Gastrocnemius medialis (tissue), 4 donors: Measurements from ENCODE around the gene SKIC3. TPM values are rescaled to one million over a fixed set of nuclear protein-coding genes. Genes with fewer than 3 reads are reported as not detected.

ENCODE experiments used
- ATAC-seq, 2 donors: fragments of 150-250 bp; one replicate each; pipeline ENCODE4 v1.9.1; 2016
- DNase-seq, 2 donors: peaks; one replicate each; pipeline ENCODE4 v3.0.0-alpha.2; 2019
- H3K27ac ChIP-seq, 4 donors: fragments of 200-600 bp; sonication (generic); 1 replicate in 1 of 4; 2 replicates in 3 of 4; pipeline ENCODE4 v1.5.1; 2016 to 2018; ENCODE audit warnings: mild to moderate bottlenecking in 2 of 4, moderate library complexity in 1 of 4
- H3K27me3 ChIP-seq, 3 donors: fragments of 200-600 bp; sonication (generic) in 2 of 3; 1 replicate in 1 of 3; 2 replicates in 2 of 3; pipeline versions ENCODE4 v1.5.1 to v1.6.0; 2016 to 2019; ENCODE audit warnings: mild to moderate bottlenecking in 1 of 3, moderate library complexity in 1 of 3
- H3K36me3 ChIP-seq, 2 donors: fragments of 200-600 bp; sonication (generic) in 1 of 2; one replicate each; pipeline ENCODE4 v1.5.1; 2017 to 2018
- H3K4me1 ChIP-seq, 2 donors: fragments of 200-600 bp; sonication (generic) in 1 of 2; one replicate each; pipeline ENCODE4 v1.5.1; 2016 to 2017; ENCODE audit warnings: mild to moderate bottlenecking in 2 of 2
- H3K4me3 ChIP-seq, 4 donors: fragments of 200-600 bp; sonication (generic) in 3 of 4; 1 replicate in 1 of 4; 2 replicates in 3 of 4; pipeline ENCODE4 v1.5.1; 2016 to 2019; ENCODE audit warnings: mild to moderate bottlenecking in 2 of 4
- H3K9me3 ChIP-seq, 3 donors: fragments of 200-600 bp; sonication (generic) in 2 of 3; 1 replicate in 1 of 3; 2 replicates in 2 of 3; pipeline ENCODE4 v1.5.1; 2016 to 2019
- POLR2A ChIP-seq, 2 donors: fragments of 450-650 bp; IDR thresholded peaks; one replicate each; pipeline ENCODE4 v1.6.1; 2017; ENCODE audit warnings: antibody characterized with exemption in 2 of 2, mild to moderate bottlenecking in 2 of 2, moderate library complexity in 2 of 2
- in situ Hi-C, 4 donors: fragments of 200-750 bp; cut with MboI; loops; one replicate each; pipeline versions ENCODE4 v1.15.0 to v1.8.0; 2017; ENCODE audit warnings: low sequenced_read_pairs in 4 of 4
- intact Hi-C: fragments of 100-400 bp; cut with DNase I; formaldehyde crosslinking; loops from one replicate; pipeline ENCODE4 v1.15.1; 2023; ENCODE audit warnings: low total_unique reads
- total RNA-seq, 4 donors: library from RNA; depleted of rRNA; stranded (reverse); fragments of >200 nt; gene quantifications; one replicate each; pipeline versions ENCODE4 v1.1.0 to v1.2.3, GENCODE V29; 2016
- TF ChIP-seq, protein P1 (sequence below), 5 experiments: fragments of 450-650 bp in 3 of 5; fragments of 200-600 bp in 2 of 5; sonication (generic) in 2 of 5; IDR thresholded peaks in 4 of 5; conservative IDR thresholded peaks in 1 of 5; 1 replicate in 4 of 5; 2 replicates in 1 of 5; pipeline ENCODE4 v1.5.1; 2016 to 2019; ENCODE audit warnings: antibody characterized with exemption in 5 of 5, mild to moderate bottlenecking in 3 of 5, moderate library complexity in 3 of 5

The SKIC3 gene
- total RNA-seq, 4 donors from 2014 or later: 40.6 to 54.4 (median 43.4) TPM

DNA sequence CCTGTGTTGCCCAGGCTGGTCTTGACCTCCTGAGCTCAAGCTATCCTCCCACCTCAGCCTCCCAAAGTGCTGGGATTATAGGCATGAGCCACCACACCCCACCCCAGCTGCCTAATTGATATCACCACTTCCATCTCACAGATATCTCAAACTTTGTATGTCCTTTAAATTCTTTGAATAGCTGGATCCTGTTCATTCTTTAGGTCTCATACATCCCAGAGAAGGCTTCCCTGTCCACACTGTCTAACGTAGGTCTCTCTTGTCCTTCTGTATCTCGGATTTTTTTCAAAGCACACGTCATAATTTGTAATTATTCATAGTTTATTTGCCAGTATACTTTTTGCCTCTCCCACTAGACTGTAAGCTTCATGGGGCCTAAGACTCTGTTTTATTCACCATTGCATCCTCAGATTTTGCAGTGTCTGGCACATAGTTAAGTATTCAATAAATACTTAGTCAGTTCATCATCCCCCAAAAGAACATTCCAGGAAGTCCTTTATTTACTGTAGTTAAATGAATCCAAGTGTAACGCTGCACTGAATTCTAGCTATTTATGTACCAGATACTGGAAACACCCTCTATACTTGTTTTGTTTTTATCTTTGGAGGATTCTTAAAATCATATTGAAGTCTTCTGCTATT, 10.6 kb upstream of the SKIC3 start:
- no peak for ATAC-seq
- H3K36me3 ChIP-seq: no peaks in the 10 kb centered on the region
- no peak overlapping the region for H3K4me3 ChIP-seq
- no peaks in the 10 kb centered on the region for H3K4me1 ChIP-seq
- no peaks in the 10 kb centered on the region for H3K9me3 ChIP-seq
- TF ChIP-seq, protein P1, sequence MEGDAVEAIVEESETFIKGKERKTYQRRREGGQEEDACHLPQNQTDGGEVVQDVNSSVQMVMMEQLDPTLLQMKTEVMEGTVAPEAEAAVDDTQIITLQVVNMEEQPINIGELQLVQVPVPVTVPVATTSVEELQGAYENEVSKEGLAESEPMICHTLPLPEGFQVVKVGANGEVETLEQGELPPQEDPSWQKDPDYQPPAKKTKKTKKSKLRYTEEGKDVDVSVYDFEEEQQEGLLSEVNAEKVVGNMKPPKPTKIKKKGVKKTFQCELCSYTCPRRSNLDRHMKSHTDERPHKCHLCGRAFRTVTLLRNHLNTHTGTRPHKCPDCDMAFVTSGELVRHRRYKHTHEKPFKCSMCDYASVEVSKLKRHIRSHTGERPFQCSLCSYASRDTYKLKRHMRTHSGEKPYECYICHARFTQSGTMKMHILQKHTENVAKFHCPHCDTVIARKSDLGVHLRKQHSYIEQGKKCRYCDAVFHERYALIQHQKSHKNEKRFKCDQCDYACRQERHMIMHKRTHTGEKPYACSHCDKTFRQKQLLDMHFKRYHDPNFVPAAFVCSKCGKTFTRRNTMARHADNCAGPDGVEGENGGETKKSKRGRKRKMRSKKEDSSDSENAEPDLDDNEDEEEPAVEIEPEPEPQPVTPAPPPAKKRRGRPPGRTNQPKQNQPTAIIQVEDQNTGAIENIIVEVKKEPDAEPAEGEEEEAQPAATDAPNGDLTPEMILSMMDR (IDR thresholded peaks at IDR 0.05 in 4 of 5, conservative IDR thresholded peaks at IDR 0.05 in 1 of 5): no peak
- no peak for TF ChIP-seq POLR2A (IDR thresholded peaks at IDR 0.05)
- H3K27ac ChIP-seq: no peak overlapping the region
- no peak for DNase-seq
- intact Hi-C loops (no loop called here), in situ Hi-C loops (no loop called here)
- no peaks in the 10 kb centered on the region for H3K27me3 ChIP-seq

DNA sequence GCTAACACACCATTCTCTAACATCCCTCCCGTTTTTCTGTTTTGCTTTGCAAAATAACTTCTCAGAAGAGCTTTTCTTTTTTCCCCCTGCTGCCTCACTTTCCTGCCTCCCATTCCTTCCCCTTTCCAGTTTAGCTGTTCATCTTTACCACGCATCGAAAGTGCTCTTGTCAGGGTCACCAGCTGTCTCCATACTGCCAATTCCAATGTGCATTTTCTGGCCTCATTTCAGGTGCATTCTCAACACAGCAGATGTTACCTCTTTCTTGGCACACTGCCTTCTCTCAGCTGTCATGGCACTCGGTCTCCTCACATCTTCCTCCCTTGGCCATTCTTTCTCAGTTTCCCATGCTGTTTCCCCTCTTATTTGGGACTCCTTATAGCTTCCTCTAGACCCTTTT, 9.7 kb upstream of the SKIC3 start:
- DNase-seq: no peak
- TF ChIP-seq POLR2A (IDR thresholded peaks at IDR 0.05): no peak
- TF ChIP-seq, protein P1 (IDR thresholded peaks at IDR 0.05 in 4 of 5, conservative IDR thresholded peaks at IDR 0.05 in 1 of 5): no peak
- no peaks in the 10 kb centered on the region for H3K36me3 ChIP-seq
- intact Hi-C loops: no loop called here
- no peaks in the 10 kb centered on the region for H3K27me3 ChIP-seq
- no peak overlapping the region for H3K4me3 ChIP-seq
- in situ Hi-C loops: no loop called here
- no peak overlapping the region for H3K27ac ChIP-seq
- no peak for ATAC-seq
- H3K9me3 ChIP-seq: no peaks in the 10 kb centered on the region
- no peaks in the 10 kb centered on the region for H3K4me1 ChIP-seq

DNA sequence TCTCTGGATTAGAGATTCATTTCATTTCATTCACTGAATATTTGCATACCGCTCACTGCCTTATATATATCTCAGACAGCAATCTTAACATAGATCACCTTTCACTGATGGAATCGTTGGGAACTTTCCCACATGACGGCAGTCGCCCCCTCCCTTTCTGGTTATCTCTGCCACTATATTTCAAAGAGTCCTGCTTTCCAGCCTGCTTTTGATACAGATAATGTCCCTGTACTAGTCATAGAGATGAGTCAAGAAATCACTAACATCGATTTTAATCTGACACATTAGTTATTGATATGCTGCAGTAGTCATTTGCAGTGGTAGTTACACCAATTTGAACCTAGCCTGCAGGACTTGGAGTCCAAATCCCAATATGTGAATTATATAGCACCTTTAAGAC, 8.6 kb upstream of the SKIC3 start:
- no peak overlapping the region for H3K27ac ChIP-seq
- H3K4me1 ChIP-seq: no peaks in the 10 kb centered on the region
- no peaks in the 10 kb centered on the region for H3K27me3 ChIP-seq
- intact Hi-C loops (loop anchor here (1.0 kb wide), 1 partner anchor 41 kb away; no protein-coding TSS in a partner anchor), in situ Hi-C loops (no loop called here)
- ATAC-seq (no peak), DNase-seq (no peak)
- no peaks in the 10 kb centered on the region for H3K36me3 ChIP-seq
- H3K4me3 ChIP-seq: no peak overlapping the region
- H3K9me3 ChIP-seq: no peaks in the 10 kb centered on the region
- TF ChIP-seq, protein P1 (IDR thresholded peaks at IDR 0.05 in 4 of 5, conservative IDR thresholded peaks at IDR 0.05 in 1 of 5): no peak
- TF ChIP-seq POLR2A (IDR thresholded peaks at IDR 0.05): no peak

DNA sequence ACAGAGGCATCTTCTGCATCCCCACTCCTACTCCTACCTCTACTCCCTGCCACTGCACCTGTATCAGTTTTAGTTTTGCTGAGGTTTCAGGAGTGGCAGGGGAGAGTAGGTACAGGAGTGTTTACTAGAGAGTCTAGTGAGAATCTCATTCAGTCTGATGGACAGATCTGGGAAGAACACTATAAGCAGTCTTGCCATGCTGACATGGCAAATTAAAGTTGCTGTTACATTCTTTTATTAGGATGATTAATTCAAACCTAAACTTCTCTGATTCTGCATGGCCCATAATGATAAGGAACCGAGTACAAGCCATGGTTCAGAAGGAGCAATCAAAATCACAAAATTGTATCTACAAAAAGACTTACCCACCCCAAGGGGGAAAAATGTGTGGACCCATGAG, 7.5 kb upstream of the SKIC3 start:
- in situ Hi-C loops (no loop called here), intact Hi-C loops (no loop called here)
- TF ChIP-seq, protein P1 (IDR thresholded peaks at IDR 0.05 in 4 of 5, conservative IDR thresholded peaks at IDR 0.05 in 1 of 5): no peak
- no peak for TF ChIP-seq POLR2A (IDR thresholded peaks at IDR 0.05)
- peaks cover 0 to 2% of the 10 kb centered on the region in 2 donors for H3K4me1 ChIP-seq
- no peaks in the 10 kb centered on the region for H3K9me3 ChIP-seq
- H3K27ac ChIP-seq: no peak overlapping the region
- no peak for DNase-seq
- ATAC-seq: no peak
- H3K36me3 ChIP-seq: no peaks in the 10 kb centered on the region
- H3K4me3 ChIP-seq: no peak overlapping the region
- H3K27me3 ChIP-seq: no peaks in the 10 kb centered on the region

DNA sequence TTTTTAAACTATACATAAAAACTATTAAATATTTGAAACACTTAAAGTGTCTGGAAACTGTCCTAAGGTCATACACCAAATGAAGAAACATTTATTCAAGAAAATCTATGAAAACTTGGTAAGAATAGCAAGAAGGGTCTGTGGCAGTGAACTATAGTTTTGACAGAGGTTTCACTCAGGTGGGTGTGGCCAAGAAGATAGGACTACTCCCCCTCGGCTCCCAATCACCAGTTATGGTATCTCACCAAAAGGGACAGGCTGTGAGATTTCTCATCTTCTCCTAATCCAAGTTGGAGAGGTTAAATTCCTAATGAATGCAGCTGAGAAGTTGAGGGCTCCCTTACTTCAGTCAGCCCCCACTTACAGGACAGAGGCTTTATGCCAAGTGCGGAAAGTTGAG, 3.1 kb upstream of the SKIC3 start:
- intact Hi-C loops (loop anchor here (5.0 to 10.0 kb wide), 3 partner anchors 287 to 1627 kb away; partner anchors contain the start of gene RIOK2), in situ Hi-C loops (no loop called here)
- no peak overlapping the region for H3K27ac ChIP-seq
- H3K4me3 ChIP-seq: no peak overlapping the region
- TF ChIP-seq POLR2A (IDR thresholded peaks at IDR 0.05): no peak
- TF ChIP-seq, protein P1 (IDR thresholded peaks at IDR 0.05 in 4 of 5, conservative IDR thresholded peaks at IDR 0.05 in 1 of 5): no peak
- H3K9me3 ChIP-seq: no peaks in the 10 kb centered on the region
- DNase-seq (no peak), ATAC-seq (no peak)
- no peaks in the 10 kb centered on the region for H3K27me3 ChIP-seq
- H3K4me1 ChIP-seq: peaks cover 20 to 26% of the 10 kb centered on the region in 2 donors
- H3K36me3 ChIP-seq: peaks cover 0 to 2% of the 10 kb centered on the region in 2 donors
